ENCODE results near the gene USP38.
"Not testable (repeated sequence)": the region's sequence is repeated elsewhere in the genome, so short reads cannot be mapped to it uniquely, and the experiment has no call there.

The USP38 gene

GRCh38 chr4:143267690-143268089 is 83.0 kb downstream of the USP38 start:
- H3K4me3 ChIP-seq (ENCODE audit: low read length); H3K9ac ChIP-seq (ENCODE audit: low read length); H3K4me1 ChIP-seq (ENCODE audit: control insufficient read depth, low read depth, low read length); H3K27me3 ChIP-seq (ENCODE audit: control insufficient read depth, insufficient read depth, low read length); H3K27ac ChIP-seq (ENCODE audit: low read length); H3K36me3 ChIP-seq (ENCODE audit: control insufficient read depth, low read depth, low read length): not testable (repeated sequence)
- peaks cover 14% of the 10 kb centered on the region for H3K9me3 ChIP-seq (ENCODE audit: control insufficient read depth, low read depth, low read length)

GRCh38 chr4:143270256-143270838 is 85.6 kb downstream of the USP38 start:
- Histone ChIP-seq H3K9me3 (ENCODE audit: control insufficient read depth, low read depth, low read length) (peaks cover 14% of the 10 kb centered on the region), H3K27ac (ENCODE audit: low read length) (no peak overlapping the region), H3K36me3 (ENCODE audit: control insufficient read depth, low read depth, low read length) (no peaks in the 10 kb centered on the region), H3K9ac (ENCODE audit: low read length) (no peak overlapping the region), H3K4me1 (ENCODE audit: control insufficient read depth, low read depth, low read length) (no peaks in the 10 kb centered on the region), H3K27me3 (ENCODE audit: control insufficient read depth, insufficient read depth, low read length) (no peaks in the 10 kb centered on the region), H3K4me3 (ENCODE audit: low read length) (no peak overlapping the region)
